ENCODE measurements around the gene PEF1. TPM values are rescaled to one million over a fixed set of nuclear protein-coding genes. Genes with fewer than 3 reads are reported as not detected.

The PEF1 gene
- total RNA-seq, 2 experiments from 2014 or later = 45.9 to 47.1 TPM

DNA sequence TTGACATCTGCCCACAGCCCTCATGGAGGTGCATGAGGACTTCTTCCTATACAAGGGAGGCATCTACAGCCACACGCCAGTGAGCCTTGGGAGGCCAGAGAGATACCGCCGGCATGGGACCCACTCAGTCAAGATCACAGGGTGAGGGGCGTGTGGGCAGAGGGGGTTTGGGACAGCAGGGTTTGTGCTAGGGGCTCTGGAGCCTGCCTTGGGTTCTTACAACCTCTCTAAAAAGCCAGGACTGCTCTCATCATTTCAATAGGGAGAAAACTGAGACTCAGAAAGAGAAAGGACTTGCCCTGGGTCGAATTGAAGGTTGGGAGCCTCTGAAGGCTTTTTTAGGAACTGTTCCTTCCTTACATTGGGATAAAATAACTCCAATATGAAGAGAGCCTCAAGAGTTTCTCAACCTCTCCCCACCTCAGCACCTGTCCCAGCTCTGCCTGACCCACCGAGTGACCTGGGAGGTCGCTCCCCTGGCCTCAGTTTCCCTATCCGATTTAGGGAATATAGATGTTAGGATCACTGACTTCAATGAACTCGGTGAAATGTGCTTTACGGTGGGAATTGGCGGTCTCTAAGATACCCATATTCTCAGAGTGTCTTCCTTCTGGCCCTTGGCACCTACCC lies 58.8 kb downstream of the PEF1 start:
- H3K4me1 Mint-ChIP-seq = no peaks in the 10 kb centered on the region
- ATAC-seq (no peak), DNase-seq (no peak)
- H3K27ac Mint-ChIP-seq = no peak overlapping the region
- H3K4me3 Mint-ChIP-seq = no peak overlapping the region
- no peaks in the 10 kb centered on the region for H3K9me3 Mint-ChIP-seq (ENCODE audit: low read depth)
- peaks cover 9% of the 10 kb centered on the region for H3K27me3 Mint-ChIP-seq
- H3K36me3 Mint-ChIP-seq = no peaks in the 10 kb centered on the region
- CTCF ChIA-PET = interaction anchor here (1.1 kb wide), 1 partner anchor 31 kb away, joined by 3 read pairs; the partner anchor contains the start of gene HCRTR1

DNA sequence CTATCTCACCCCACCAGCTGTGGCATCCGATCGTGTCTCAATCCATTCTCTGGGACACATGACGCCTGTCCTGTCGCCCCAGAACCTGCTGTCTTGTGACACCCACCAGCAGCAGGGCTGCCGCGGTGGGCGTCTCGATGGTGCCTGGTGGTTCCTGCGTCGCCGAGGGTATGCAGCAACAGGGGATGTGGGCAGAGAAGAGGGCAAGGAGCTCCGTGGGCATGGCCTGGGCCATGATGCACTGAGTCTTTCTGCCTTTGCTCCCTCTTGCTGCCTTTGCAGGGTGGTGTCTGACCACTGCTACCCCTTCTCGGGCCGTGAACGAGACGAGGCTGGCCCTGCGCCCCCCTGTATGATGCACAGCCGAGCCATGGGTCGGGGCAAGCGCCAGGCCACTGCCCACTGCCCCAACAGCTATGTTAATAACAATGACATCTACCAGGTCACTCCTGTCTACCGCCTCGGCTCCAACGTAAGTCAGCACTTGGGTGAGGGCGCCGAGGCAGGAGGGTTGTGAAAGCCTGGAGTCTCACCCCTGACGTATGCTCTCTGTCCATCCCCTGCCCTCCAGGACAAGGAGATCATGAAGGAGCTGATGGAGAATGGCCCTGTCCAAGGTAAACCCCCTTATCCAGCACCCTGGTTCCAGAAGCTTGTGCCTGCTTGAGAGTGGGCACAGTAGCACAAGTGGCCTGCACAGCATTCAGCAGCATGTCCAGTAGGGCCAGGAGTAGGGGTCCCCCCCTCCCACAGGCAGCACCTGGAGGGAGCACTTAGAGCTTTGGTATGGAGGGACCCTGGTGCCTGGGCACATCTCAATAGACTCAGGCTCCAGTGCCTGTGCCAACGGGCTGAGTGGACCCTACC lies 59.6 kb downstream of the PEF1 start:
- CTCF ChIA-PET = no interaction called here
- Mint-ChIP-seq H3K4me1 (no peaks in the 10 kb centered on the region), H3K27me3 (peaks cover 9% of the 10 kb centered on the region), H3K27ac (no peak overlapping the region), H3K4me3 (no peak overlapping the region), H3K9me3 (ENCODE audit: low read depth) (no peaks in the 10 kb centered on the region), H3K36me3 (no peaks in the 10 kb centered on the region)
- ATAC-seq (no peak), DNase-seq (no peak)

DNA sequence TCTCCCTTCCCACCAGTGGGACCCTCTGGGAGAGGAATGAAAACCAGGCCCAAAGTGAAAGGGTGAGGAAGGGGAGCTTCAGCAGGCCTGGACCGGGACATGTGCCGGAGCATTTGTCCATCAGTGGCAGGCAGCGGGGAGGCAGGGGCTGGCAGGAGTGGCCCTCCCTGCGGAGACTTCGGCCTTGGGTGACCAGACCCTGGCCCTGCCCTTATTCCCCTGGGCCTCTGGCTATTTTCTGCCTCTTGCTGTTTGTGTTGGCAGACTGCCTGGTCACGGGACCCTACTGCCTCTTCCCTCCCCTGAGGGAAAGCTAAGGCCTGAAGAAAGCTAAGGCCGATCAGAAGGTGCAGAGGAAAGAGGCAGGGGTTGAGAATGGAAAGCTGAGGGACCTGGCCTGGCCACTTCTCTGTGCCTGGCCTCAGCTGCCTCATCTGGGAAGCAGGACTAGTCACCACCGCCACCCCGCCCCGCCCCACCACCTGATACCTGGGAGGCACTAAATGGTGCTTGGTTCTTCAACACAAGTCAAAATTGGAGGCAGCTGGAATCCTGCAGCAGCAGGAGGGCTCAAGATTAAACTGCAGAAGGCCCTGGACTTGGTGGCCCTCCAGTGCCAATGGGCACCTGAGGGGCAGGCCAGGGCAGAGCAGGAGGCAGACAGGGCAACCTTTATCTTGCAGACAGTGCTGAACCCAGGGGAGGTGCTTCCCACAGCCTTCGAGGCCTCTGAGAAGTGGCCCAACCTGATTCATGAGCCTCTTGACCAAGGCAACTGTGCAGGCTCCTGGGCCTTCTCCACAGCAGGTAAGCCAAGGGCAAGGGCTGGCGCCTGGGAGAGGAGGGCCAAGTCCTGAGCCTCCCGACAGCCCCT lies 60.4 kb downstream of the PEF1 start:
- DNase-seq = no peak
- H3K4me1 Mint-ChIP-seq = no peaks in the 10 kb centered on the region
- H3K27ac Mint-ChIP-seq = no peak overlapping the region
- H3K9me3 Mint-ChIP-seq (ENCODE audit: low read depth) = no peaks in the 10 kb centered on the region
- CTCF ChIA-PET = no interaction called here
- H3K4me3 Mint-ChIP-seq = no peak overlapping the region
- no peaks in the 10 kb centered on the region for H3K36me3 Mint-ChIP-seq
- ATAC-seq = no peak
- peaks cover 6% of the 10 kb centered on the region for H3K27me3 Mint-ChIP-seq

DNA sequence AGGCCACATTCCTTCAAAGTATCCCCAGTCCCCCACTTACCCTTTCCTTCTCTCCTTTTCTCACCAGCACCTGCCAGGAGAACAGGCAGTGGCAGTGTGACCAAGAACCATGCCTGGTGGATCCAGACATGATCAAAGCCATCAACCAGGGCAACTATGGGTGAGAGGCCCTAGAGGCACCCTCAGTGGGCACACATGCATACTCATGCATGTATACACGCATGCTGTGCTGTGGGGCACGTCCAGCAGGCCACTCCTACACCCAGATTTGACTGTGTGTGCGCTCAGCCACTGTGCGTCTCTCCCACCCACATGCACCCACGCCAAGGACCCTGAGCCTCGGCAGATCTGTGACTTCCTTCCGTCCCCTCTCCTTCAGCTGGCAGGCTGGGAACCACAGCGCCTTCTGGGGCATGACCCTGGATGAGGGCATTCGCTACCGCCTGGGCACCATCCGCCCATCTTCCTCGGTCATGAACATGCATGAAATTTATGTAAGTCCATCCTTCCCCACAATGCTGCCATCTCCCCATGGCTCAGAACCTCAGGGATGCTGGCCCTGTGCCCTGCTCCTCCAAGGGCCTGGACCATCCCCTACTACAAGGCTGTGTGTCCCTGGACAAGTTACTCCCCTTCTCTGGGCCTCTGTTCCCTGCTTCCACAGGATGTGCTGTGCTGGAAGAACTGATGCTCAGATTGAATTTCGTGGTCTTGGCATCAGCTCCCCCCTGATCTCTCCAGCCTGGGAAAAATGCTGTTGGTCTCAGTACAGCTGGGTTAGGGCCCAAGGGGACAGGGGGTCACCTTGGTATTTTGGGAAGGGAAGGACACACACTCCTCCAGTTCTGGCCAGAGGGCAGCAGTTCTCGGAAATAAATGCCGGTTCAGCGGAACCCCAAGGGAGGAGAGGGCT lies 61.3 kb downstream of the PEF1 start:
- peaks cover 3% of the 10 kb centered on the region for H3K27me3 Mint-ChIP-seq
- DNase-seq (no peak), ATAC-seq (no peak)
- H3K9me3 Mint-ChIP-seq (ENCODE audit: low read depth) = no peaks in the 10 kb centered on the region
- H3K4me1 Mint-ChIP-seq = no peaks in the 10 kb centered on the region
- no peak overlapping the region for H3K4me3 Mint-ChIP-seq
- no peak overlapping the region for H3K27ac Mint-ChIP-seq
- H3K36me3 Mint-ChIP-seq = no peaks in the 10 kb centered on the region
- CTCF ChIA-PET = no interaction called here

DNA sequence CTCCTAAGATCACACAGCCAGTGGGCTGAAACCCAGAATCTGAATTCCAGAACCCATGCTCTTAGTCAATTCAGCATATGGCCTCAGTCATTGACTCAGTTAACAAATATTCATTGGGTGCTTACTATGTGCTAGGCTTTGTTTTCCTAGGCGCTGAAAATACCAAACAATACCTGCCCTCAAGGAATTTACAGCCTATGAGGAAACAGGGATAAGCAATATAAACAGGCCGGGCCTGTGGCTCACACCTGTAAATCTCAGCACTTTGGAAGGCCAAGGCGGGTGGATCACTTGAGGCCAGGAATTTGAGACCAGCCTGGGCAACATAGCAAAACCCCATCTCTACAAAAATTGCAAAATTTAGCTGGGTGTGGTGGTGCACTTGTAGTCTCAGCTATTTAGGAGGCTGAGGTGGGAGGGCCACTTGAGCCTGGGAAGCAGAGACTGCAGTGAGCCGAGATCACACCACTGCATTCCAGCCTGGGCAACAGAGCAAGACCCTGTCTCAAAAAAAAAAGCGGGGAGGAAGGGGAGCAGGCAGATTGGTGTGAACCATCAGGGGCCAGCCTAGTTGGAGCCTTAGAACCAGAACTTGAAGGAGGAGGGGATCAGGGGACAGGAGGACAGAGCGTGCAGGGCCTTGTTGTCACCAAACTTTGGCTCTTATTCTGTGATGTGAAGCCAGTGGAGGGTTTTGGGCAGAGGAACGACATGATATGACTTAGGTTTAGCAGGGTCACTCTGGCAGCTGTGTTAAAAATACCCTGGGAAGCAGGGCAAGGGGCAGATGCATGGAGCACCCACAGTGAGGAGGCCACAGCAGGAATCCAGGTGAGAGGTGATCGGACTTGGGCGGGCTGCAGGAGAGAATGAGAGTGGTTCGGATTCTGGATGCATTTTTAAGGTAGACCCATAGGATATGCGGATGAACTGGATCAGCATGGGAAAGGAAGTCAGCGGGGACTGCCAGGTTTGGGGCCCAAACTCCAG lies 62.6 kb downstream of the PEF1 start:
- no peaks in the 10 kb centered on the region for H3K9me3 Mint-ChIP-seq (ENCODE audit: low read depth)
- no peak overlapping the region for H3K4me3 Mint-ChIP-seq
- no peaks in the 10 kb centered on the region for H3K4me1 Mint-ChIP-seq
- CTCF ChIA-PET = interaction anchor here (0.7 to 1.6 kb wide), 2 partner anchors 18 to 33 kb away, joined by 3 to 5 read pairs; no protein-coding TSS in a partner anchor
- no peak overlapping the region for H3K27ac Mint-ChIP-seq
- H3K27me3 Mint-ChIP-seq = no peaks in the 10 kb centered on the region
- no peaks in the 10 kb centered on the region for H3K36me3 Mint-ChIP-seq
- ATAC-seq = no peak
- no peak for DNase-seq

DNA sequence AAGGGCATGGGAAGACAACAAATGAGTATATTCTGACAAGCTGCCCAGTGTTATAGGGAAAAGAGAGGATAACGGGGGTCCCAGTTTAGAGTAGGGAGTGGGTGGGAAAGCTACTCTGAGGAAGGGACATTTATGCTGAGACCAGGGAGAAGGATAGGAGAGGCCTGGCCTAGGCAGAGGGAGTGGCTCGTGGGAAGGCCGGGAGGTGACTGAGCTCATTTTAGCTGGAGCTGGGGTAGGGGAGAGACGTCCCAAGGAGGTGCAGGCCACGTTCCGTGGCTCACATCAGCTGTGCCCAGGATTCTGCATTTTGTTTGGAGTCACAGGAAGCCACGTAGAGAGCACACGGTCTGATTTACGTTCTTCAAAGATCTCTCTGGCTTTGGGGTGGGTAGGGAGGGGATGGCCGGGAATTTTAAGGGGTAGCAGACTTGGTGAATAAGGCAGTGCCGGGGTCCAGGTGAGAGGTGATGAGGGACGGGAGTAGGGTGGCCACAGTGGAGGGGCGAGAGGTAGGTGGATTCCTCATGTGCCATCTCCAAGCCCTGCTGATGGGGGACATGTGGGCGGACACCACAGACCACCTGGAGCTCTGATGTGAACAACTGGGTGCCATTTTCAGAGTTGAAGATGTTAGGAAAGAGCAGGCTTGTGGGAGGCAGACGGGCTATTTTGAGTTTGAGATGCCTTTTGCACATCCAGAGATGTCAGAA lies 63.6 kb downstream of the PEF1 start:
- Mint-ChIP-seq H3K27ac (no peak overlapping the region), H3K4me3 (no peak overlapping the region), H3K9me3 (ENCODE audit: low read depth) (no peaks in the 10 kb centered on the region), H3K4me1 (peaks cover 2% of the 10 kb centered on the region), H3K36me3 (no peaks in the 10 kb centered on the region), H3K27me3 (peaks cover 3% of the 10 kb centered on the region)
- no peak for DNase-seq
- no peak for ATAC-seq
- CTCF ChIA-PET = interaction anchor here (1.1 to 1.6 kb wide), 3 partner anchors 13 to 32 kb away, joined by 3 to 5 read pairs (median 3); no protein-coding TSS in a partner anchor

DNA sequence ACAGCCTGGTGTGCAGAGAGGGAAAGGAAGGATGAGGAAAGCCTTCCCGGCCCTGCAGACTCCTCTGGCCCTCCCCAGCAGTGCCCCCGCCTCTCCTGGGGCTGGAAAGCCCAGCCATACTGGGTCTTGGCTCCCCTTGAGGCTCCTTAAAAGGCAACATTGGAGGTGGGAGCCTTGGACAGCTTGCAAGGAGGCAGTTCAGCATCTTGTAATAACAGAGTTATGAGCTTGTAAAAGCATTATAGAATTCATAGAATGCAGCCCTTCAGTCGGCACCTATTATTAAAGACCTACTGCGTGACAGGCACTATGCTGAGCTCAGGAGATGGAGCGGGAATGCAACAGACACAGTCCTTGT lies 64.2 kb downstream of the PEF1 start:
- ATAC-seq = no peak
- Mint-ChIP-seq H3K27me3 (peaks cover 3% of the 10 kb centered on the region), H3K36me3 (no peaks in the 10 kb centered on the region), H3K27ac (no peak overlapping the region), H3K4me1 (peaks cover 2% of the 10 kb centered on the region), H3K9me3 (ENCODE audit: low read depth) (no peaks in the 10 kb centered on the region), H3K4me3 (no peak overlapping the region)
- no peak for DNase-seq
- CTCF ChIA-PET = interaction anchor here (1.1 to 1.6 kb wide), 3 partner anchors 13 to 31 kb away, joined by 3 to 5 read pairs (median 3); no protein-coding TSS in a partner anchor

Other genes starting within 250 kb of the PEF1 start
- gene SERINC2, start 231.7 kb downstream of the PEF1 start, total RNA-seq = under 1 TPM in 1 of 2 experiments, not detected in 1; 0.32 TPM
- gene TINAGL1, start 68.4 kb downstream of the PEF1 start, total RNA-seq = not detected
- gene HCRTR1, start 27.2 kb downstream of the PEF1 start, total RNA-seq = not detected
- gene COL16A1, start 59.1 kb upstream of the PEF1 start, total RNA-seq = not detected
- 1 to 10 TPM in 1 of 2 experiments, under 1 TPM in 1; 0.07 to 1.3 TPM for gene ADGRB2, start 119.5 kb upstream of the PEF1 start, total RNA-seq
- gene SPOCD1, start 171.1 kb upstream of the PEF1 start, total RNA-seq = not detected

Data from activated CD8-positive, alpha-beta memory T cell treated with anti-CD3 and anti-CD28 coated beads, Interleukin-2, amount 10 ng/mL, durations not matched to agents 7 days and 5 days (primary cell).